Spleen (tissue), 11 donors: ENCODE results near the gene NBL1. TPM values are rescaled to one million over a fixed set of nuclear protein-coding genes. Genes with fewer than 3 reads are reported as not detected.

Experiments
- DNase-seq: peaks from one replicate; pipeline ENCODE4 v3.0.0-alpha.2; 2020
- H3K27ac ChIP-seq, 8 donors: fragments of 200-600 bp; sonication (generic) in 7 of 8; 1 replicate in 4 of 8; 2 replicates in 4 of 8; pipeline versions ENCODE4 v1.5.0 to v1.8.0; 2016 to 2021; ENCODE audit warnings: inconsistent platforms in 4 of 8, mild to moderate bottlenecking in 4 of 8, moderate library complexity in 1 of 8
- H3K27me3 ChIP-seq, 7 donors: fragments of 200-600 bp; sonication (generic) in 6 of 7; replicated peaks in 1 of 7; 1 replicate in 4 of 7; 2 replicates in 3 of 7; pipeline versions ENCODE4 v1.5.0 to v1.8.0; 2016 to 2021; ENCODE audit warnings: inconsistent platforms in 3 of 7, mild to moderate bottlenecking in 1 of 7
- H3K36me3 ChIP-seq, 6 donors: fragments of 200-600 bp; sonication (generic) in 5 of 6; 1 replicate in 4 of 6; 2 replicates in 2 of 6; pipeline versions ENCODE4 v1.5.0 to v1.8.0; 2016 to 2021; ENCODE audit warnings: inconsistent platforms in 2 of 6
- H3K4me1 ChIP-seq, 6 donors: fragments of 200-600 bp; sonication (generic) in 5 of 6; 1 replicate in 3 of 6; 2 replicates in 3 of 6; pipeline versions ENCODE4 v1.5.0 to v1.8.0; 2016 to 2021; ENCODE audit warnings: inconsistent platforms in 3 of 6
- H3K4me3 ChIP-seq, 8 donors: fragments of 200-600 bp; sonication (generic) in 7 of 8; 1 replicate in 4 of 8; 2 replicates in 4 of 8; pipeline versions ENCODE4 v1.5.0 to v1.8.0; 2016 to 2021; ENCODE audit warnings: inconsistent platforms in 4 of 8, mild to moderate bottlenecking in 4 of 8, moderate library complexity in 2 of 8
- H3K9me3 ChIP-seq, 8 donors: fragments of 200-600 bp; sonication (generic) in 7 of 8; 1 replicate in 4 of 8; 2 replicates in 4 of 8; pipeline versions ENCODE4 v1.5.0 to v1.8.0; 2016 to 2021; ENCODE audit warnings: inconsistent platforms in 4 of 8
- CTCF ChIP-seq, 11 experiments: fragments of 200-600 bp in 7 of 11; fragments of 450-650 bp in 4 of 11; sonication (generic) in 4 of 11; IDR thresholded peaks in 8 of 11; conservative IDR thresholded peaks in 3 of 11; 1 replicate in 7 of 11; 2 replicates in 4 of 11; pipeline versions ENCODE4 v1.4.0 to v1.8.0; 2016 to 2021; ENCODE audit warnings: antibody characterized with exemption in 11 of 11, inconsistent platforms in 4 of 11, mild to moderate bottlenecking in 1 of 11
- POLR2A ChIP-seq, 3 donors: fragments of 450-650 bp; IDR thresholded peaks; one replicate each; pipeline ENCODE4 v1.5.1; 2017; ENCODE audit warnings: antibody characterized with exemption in 3 of 3, mild to moderate bottlenecking in 1 of 3
- POLR2AphosphoS5 ChIP-seq, 3 donors: sonication (generic); formaldehyde crosslinking; IDR thresholded peaks; one replicate each; pipeline ENCODE4 v1.5.1; 2017; ENCODE audit warnings: antibody characterized with exemption in 3 of 3
- WGBS, 5 donors: extraction: QIAGEN DNeasy Blood & Tissue Kit in 3 of 5; methylation state at CpG; one replicate each; pipeline versions ENCODE4 v1.1.5 to v1.1.7; 2013 to 2018; 5-methylcytosine and 5-hydroxymethylcytosine counted together
- intact Hi-C: fragments of 100-400 bp; cut with DNase I; formaldehyde crosslinking; loops from one replicate; pipeline ENCODE4 v1.15.0; 2023; ENCODE audit warnings: low total_unique reads
- polyA plus RNA-seq, 3 donors: library from polyadenylated mRNA; stranded (reverse); fragments of 200-250 nt; gene quantifications; one replicate each; pipeline ENCODE4 v1.2.1, GENCODE V29; 2013
- total RNA-seq, 7 donors: library from RNA; depleted of rRNA in 3 of 7; stranded (reverse); fragments of >200 nt in 3 of 7; fragmentation: NEBNext Ultra II Directional in 4 of 7; extraction: Animal tissue kit (Norgen Biotek cat#: 25700) in 4 of 7; gene quantifications; one replicate each; pipeline versions ENCODE4 v1.1.0 to v1.2.1, GENCODE V29; 2016 to 2021
- donor health status: healthy with polysubstance abuse.
- donor health status: DM: no; HTN: no; CAD: no; lungs with moderate emphysema.
- donor health status: DM: no; HTN: no; CAD: no.
- donor health status: Bipolar disorder and iron deficiency.
- donor health status: healthy.
- donor health status: DM: no; HTN: no; CAD: no.
- donor health status: DM: yes; HTN: yes; CAD: no.

Gene NBL1
- total and polyA plus RNA-seq, 10 donors = 9.9 to 50.1 (median 17.6) TPM

DNA sequence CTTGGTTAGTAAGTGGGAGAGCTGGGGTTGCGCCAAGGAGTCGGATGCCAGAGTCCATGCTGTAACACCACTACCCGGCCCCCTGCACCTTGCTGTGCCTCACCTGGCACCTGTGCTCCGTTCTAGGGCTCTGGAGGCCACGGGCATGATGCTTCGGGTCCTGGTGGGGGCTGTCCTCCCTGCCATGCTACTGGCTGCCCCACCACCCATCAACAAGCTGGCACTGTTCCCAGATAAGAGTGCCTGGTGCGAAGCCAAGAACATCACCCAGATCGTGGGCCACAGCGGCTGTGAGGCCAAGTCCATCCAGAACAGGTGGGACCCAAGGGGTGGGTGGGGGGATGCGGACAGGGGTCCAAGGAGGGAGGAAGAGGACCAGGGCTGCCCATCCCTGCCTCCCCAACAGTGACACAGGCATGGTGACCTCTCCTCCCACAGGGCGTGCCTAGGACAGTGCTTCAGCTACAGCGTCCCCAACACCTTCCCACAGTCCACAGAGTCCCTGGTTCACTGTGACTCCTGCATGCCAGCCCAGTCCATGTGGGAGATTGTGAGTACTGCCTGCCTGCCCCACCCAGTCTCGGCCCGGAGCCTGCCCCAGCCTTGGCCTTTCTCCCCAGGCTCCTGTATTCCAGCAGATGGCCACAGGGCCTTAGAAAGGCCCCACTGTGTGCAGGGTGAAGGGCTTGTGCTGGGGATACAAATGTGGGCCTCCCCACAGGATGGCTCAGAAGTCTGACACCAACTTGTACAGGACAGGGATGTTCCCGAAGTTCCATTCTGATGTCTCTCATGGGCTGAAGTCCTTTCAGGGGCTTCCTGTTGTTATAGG lies 11.0 kb downstream of the NBL1 start:
- H3K36me3 ChIP-seq = peaks cover 0 to 3% (median 0%) of the 10 kb centered on the region in 6 donors
- H3K27ac ChIP-seq = no peak overlapping the region
- TF ChIP-seq POLR2AphosphoS5 (IDR thresholded peaks at IDR 0.05) (no peak), CTCF (IDR thresholded peaks at IDR 0.05 in 8 of 11, conservative IDR thresholded peaks at IDR 0.05 in 3 of 11) (no peak), POLR2A (IDR thresholded peaks at IDR 0.05) (no peak)
- intact Hi-C loops = loop anchor here (5.0 kb wide), 2 partner anchors 263 to 473 kb away; no protein-coding TSS in a partner anchor
- H3K4me1 ChIP-seq = peaks cover 7 to 41% (median 27%) of the 10 kb centered on the region in 6 donors
- DNase-seq = no peak
- WGBS, 5 donors = 72 to 98% (median 88%) methylated on average over 8 to 15 of the region's 15 CpGs
- peaks cover 0 to 6% (median 0%) of the 10 kb centered on the region in 7 donors for H3K27me3 ChIP-seq
- no peak overlapping the region for H3K4me3 ChIP-seq
- no peaks in the 10 kb centered on the region for H3K9me3 ChIP-seq

DNA sequence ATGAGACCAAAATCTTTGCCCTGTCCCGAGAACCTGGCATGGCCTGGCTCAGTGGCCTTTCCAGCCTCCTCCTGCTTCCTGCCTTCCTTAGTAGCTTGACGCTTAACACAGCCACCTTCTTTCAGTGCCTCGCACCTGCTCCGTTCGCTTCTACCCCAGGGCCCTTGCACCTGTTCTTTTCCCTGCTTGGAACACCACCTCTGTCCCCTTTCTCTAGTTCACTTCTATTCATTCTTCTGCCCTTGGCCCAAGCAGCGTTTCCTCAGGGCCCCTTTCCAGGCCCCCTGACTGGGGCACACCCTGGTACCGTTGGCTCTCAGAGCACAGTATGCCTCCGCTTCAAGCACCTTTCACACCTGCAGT lies 11.6 kb downstream of the NBL1 start:
- intact Hi-C loops = no loop called here

DNA sequence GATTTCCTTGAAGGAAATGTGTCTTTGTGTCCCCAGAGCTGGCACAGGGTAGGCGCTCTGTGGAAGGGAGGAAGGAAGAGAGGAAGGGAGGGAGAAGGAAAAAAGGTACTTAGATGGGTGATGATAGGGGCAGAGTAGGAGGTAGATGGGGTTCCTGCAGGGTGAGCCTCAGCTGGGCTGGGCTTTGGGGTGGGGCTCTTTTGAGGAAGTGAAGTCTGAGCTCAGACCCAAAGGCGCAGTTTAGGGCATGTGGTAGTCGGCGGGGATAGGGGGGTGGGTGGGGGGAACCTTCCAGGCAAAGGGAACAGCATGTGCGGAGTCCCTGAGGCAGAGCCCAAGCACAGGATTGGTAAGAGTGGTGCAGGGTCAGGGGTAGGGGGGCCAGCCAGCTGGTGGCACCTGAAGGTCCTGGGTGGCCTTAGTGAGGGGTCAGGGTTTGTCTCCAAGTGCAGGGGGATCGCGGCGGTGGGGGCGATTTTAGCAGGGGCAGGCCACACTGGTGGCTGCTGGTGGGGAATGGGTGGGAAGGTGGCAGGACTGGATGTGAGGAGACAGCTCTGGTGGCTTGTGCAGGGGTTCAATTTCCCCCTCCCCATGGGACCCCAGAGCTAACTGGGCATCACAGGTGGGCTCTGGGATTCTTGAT lies 12.1 kb downstream of the NBL1 start:
- 81 to 84% (median 82%) methylated on average over 9 of the region's 9 CpGs for WGBS, 5 donors
- DNase-seq = no peak
- Histone ChIP-seq H3K27ac (no peak overlapping the region), H3K36me3 (peaks cover 0 to 3% (median 0%) of the 10 kb centered on the region in 6 donors), H3K4me1 (peaks cover under 1 to 31% (median 17%) of the 10 kb centered on the region in 6 donors), H3K27me3 (peaks cover 0 to 15% (median 0%) of the 10 kb centered on the region in 7 donors), H3K9me3 (no peaks in the 10 kb centered on the region), H3K4me3 (no peak overlapping the region)
- intact Hi-C loops = no loop called here
- TF ChIP-seq POLR2AphosphoS5 (IDR thresholded peaks at IDR 0.05) (no peak), CTCF (IDR thresholded peaks at IDR 0.05 in 8 of 11, conservative IDR thresholded peaks at IDR 0.05 in 3 of 11) (no peak), POLR2A (IDR thresholded peaks at IDR 0.05) (no peak)

More for the DNA sequence above, 11.6 kb downstream of the NBL1 start:
- Histone ChIP-seq H3K4me3 (no peak overlapping the region), H3K27me3 (peaks cover 0 to 9% (median 0%) of the 10 kb centered on the region in 7 donors), H3K36me3 (peaks cover 0 to 3% (median 0%) of the 10 kb centered on the region in 6 donors), H3K4me1 (peaks cover 6 to 37% (median 22%) of the 10 kb centered on the region in 6 donors), H3K9me3 (no peaks in the 10 kb centered on the region), H3K27ac (no peak overlapping the region)
- TF ChIP-seq POLR2AphosphoS5 (IDR thresholded peaks at IDR 0.05) = no peak
- TF ChIP-seq CTCF (IDR thresholded peaks at IDR 0.05 in 8 of 11, conservative IDR thresholded peaks at IDR 0.05 in 3 of 11) = no peak
- no peak for TF ChIP-seq POLR2A (IDR thresholded peaks at IDR 0.05)
- 75 to 84% (median 83%) methylated on average over 8 of the region's 8 CpGs for WGBS, 5 donors
- no peak for DNase-seq
